ENCODE measurements around the gene ZDHHC14.
A peak's percentile ranks its signal among the peaks of the same experiment; 100 is the strongest.

Gene ZDHHC14

DNA sequence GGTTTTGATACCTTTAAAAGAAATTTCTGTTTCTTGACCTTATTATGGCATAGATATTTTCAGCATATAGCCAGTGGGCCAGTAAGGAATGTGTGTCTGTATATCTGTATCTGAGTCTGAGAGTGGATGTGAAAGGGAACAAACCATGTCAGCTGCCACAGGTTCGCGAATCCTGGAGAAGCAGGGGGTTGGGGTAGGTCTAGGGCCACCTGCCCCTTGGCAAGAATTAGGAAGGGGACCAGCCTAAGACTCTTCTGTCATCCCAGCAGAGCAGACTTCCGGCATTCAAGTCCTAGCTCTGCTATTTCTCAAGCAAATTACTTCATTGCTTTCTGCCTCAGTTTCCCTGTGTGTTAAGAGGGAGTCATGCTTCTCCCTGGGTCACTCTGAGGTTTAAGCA lies 261.7 kb downstream of the ZDHHC14 start:
- Mint-ChIP-seq H3K4me3 (no peak overlapping the region), H3K27me3 (no peaks in the 10 kb centered on the region), H3K27ac (no peak overlapping the region), H3K9me3 (no peaks in the 10 kb centered on the region), H3K36me3 (peaks cover 17% of the 10 kb centered on the region), H3K4me1 (peaks cover 4% of the 10 kb centered on the region)
- DNase-seq (ENCODE audit: low spot score in 2 of 2): no peak
- ATAC-seq (ENCODE audit: low read depth): no peak

DNA sequence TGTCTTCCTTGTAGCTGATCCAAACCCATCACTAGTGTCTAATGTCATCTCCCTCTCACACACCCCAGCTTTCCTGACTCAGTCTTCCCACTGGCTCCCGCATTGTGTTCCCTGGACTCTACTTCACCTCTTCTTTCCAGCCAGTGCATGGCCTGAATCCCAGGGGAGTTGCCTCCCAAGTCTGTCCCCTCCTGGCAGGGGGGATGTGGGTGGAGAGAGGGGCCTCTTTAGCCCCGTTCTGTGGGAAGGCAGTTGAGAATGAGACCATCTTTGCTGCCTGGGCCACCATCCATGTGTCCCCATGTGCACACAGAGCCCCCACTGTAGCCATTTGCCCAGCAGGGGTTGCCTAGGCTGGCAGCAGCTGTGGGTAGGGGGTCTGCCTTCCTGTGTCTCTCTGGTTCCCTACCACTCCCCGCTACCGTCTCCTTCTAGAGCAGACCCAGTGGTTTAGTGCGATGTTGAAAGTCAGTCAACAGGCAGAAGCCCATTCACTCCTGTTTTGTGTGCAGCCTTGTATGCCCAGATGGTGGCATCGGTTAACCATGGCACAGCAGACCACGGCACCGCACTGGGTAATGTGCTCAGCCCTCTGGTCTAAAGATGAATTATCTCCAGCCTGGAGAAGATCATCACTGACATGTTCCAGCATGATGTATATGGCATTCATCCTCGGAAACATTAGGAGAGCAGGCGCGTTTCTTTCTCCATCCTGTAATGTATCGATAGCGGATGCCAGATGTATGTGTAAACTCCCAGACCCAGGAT lies 263.2 kb downstream of the ZDHHC14 start:
- peaks cover 4% of the 10 kb centered on the region for H3K4me1 Mint-ChIP-seq
- ATAC-seq (ENCODE audit: low read depth): no peak
- DNase-seq (ENCODE audit: low spot score in 2 of 2): no peak
- no peaks in the 10 kb centered on the region for H3K27me3 Mint-ChIP-seq
- no peak overlapping the region for H3K4me3 Mint-ChIP-seq
- no peaks in the 10 kb centered on the region for H3K9me3 Mint-ChIP-seq
- no peak overlapping the region for H3K27ac Mint-ChIP-seq
- H3K36me3 Mint-ChIP-seq: peaks cover 14% of the 10 kb centered on the region

DNA sequence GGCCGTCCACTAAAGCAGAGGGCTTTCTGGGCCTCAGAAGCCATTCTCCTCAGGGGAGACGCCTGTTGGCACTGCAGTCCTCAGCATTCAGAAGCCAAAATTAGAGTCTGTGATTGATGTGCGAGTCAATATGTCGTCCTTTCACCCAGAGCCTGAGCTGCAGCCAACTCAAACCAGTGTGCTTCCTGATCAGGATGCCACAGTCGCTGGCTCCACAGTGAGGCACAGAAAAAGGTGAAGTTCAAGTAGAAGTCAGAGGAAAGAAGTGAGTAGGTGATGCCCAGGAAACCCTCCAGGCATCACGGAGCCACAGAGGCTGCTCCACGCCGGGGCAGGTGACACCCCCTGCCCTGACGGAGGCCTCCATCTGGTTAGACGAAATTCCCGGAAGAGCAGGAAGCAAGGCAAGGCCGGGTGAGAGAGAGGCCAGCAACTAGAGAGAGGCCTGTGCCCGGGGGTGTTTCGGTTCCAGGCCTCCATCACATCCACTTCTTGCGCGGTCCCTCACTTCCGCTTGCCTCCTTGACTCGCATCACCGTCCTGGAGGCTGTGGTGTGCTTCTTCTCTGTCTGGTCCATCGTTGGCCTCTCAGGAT lies 264.3 kb downstream of the ZDHHC14 start:
- ATAC-seq (ENCODE audit: low read depth) (no peak), DNase-seq (ENCODE audit: low spot score in 2 of 2) (no peak)
- H3K27me3 Mint-ChIP-seq: no peaks in the 10 kb centered on the region
- H3K27ac Mint-ChIP-seq: no peak overlapping the region
- peaks cover 4% of the 10 kb centered on the region for H3K4me1 Mint-ChIP-seq
- peaks cover 9% of the 10 kb centered on the region for H3K36me3 Mint-ChIP-seq
- H3K4me3 Mint-ChIP-seq: no peak overlapping the region
- H3K9me3 Mint-ChIP-seq: no peaks in the 10 kb centered on the region

DNA sequence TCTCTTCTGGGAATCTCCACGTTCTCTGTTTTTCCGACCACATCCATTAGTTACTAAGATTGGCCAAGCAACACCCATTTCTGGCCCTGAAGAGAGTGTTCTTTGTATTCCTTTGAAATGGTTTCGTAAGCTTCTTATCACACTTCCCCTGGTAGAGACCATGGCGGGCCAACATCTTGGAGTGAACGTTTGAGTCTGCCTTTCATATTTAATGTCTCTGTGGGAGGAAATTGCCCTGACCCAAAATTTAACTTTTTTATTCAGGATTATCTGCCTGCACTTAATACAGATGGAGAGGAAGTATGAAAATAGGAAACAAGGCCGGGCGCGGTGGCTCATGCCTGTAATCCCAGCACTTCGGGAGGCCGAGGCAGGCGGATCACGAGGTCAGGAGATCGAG lies 265.0 kb downstream of the ZDHHC14 start:
- H3K9me3 Mint-ChIP-seq: no peaks in the 10 kb centered on the region
- peaks cover 4% of the 10 kb centered on the region for H3K4me1 Mint-ChIP-seq
- no peak overlapping the region for H3K27ac Mint-ChIP-seq
- peaks cover 9% of the 10 kb centered on the region for H3K36me3 Mint-ChIP-seq
- ATAC-seq (ENCODE audit: low read depth) (no peak), DNase-seq (ENCODE audit: low spot score in 2 of 2) (no peak)
- H3K4me3 Mint-ChIP-seq: no peak overlapping the region
- H3K27me3 Mint-ChIP-seq: no peaks in the 10 kb centered on the region

DNA sequence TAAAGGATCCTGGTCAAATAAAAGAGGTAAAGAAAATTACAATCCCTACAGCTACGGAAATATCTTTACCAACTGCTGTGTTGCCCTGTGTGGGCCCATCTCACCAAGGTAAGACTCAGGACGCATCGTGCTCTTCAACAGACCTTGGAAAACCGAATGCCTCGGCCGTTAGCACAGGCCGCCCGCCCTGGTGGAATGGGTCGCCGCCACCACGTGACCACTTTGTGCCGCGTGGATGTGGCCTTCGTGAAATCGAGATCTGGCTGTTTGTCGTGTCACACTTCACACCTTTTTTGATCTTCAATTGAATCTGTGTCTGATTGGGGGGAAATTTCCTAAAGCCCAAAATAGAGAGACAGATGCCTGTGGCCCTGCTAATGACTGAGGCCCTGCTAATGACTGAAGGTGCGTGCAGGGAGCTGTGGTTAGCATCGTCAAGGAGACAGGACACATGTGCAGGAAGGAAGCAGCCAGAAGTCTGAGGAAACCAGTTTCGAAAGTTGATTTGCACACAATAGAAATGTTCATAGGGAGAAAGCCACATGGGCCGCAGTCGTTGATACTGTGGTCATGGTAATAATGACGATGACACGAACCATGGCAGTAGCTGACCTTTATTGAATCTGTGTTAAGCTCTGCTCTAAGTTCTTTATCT lies 266.4 kb downstream of the ZDHHC14 start:
- no peak for ATAC-seq (ENCODE audit: low read depth)
- no peaks in the 10 kb centered on the region for H3K9me3 Mint-ChIP-seq
- no peak for DNase-seq (ENCODE audit: low spot score in 2 of 2)
- H3K27me3 Mint-ChIP-seq: no peaks in the 10 kb centered on the region
- H3K27ac Mint-ChIP-seq: no peak overlapping the region
- H3K4me3 Mint-ChIP-seq: no peak overlapping the region
- H3K4me1 Mint-ChIP-seq: peaks cover 4% of the 10 kb centered on the region
- peaks cover 14% of the 10 kb centered on the region for H3K36me3 Mint-ChIP-seq

DNA sequence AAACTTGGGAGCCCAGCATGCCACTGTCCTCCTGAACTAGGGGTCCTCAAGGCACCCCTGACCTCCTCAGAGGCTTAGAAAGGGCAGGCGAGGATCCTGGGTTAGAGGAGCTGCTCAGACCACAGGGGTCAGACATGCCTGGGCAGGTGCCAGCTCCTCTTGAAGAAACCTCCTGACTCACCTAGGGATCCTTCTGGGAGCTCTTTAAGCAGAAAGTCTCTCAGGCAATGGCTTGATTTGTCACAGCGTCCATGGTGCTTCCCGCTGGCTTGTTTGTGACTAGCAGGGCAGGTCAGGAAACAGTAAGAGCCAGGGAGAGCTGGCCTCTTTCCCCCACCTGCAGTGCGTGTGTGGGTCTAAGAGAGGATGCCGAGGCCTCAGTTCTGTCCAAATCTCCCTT lies 267.6 kb downstream of the ZDHHC14 start:
- H3K4me3 Mint-ChIP-seq: no peak overlapping the region
- H3K4me1 Mint-ChIP-seq: peaks cover 6% of the 10 kb centered on the region
- H3K27me3 Mint-ChIP-seq: no peaks in the 10 kb centered on the region
- H3K36me3 Mint-ChIP-seq: peaks cover 21% of the 10 kb centered on the region
- H3K9me3 Mint-ChIP-seq: no peaks in the 10 kb centered on the region
- no peak overlapping the region for H3K27ac Mint-ChIP-seq
- ATAC-seq (ENCODE audit: low read depth) (no peak), DNase-seq (ENCODE audit: low spot score in 2 of 2) (no peak)

DNA sequence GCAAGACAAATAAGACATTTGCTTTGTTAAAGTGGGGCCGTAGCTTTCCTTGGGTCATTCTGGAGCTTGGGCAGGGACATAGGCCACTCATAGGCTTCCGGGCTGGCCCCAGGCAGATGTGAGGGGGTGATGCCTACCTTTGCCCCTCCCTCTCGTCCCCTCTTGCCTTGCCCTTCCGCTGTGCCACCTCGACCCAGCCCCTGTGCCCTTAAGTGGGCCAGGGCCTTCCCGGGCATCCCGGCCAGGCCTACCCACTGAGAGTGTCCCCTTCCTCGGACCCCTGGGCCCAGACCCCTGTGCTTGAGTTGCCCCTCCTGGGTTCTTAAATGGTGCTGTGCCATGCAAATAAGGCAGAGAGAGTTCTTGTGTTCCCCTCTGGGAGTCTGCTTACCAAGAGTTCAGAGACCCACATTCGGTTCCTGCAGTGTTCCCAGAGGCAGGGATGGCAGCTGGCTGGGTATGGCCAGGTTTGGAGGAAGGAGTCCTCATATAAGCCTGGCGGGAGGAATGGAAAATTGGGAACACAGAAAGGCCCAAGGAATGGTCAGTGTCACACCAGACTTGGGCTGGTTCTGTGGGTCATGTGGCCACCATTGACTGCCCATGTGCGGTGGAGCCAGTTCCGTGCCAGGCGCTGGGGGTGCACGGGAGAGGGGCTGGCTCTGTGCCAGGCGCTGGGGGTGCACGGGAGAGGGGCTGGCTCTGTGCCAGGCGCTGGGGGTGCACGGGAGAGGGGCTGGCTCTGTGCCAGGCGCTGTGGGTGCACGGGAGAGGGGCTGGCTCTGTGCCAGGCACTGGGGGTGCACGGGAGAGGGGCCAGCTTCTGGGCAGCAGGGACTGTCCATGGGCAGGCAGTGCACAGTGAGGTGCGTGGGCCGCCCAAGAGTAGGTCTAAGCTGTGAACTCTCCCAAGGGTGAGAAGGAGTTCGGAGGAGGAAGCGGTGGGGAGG lies 268.6 kb downstream of the ZDHHC14 start:
- DNase-seq (ENCODE audit: low spot score in 2 of 2) (no peak), ATAC-seq (ENCODE audit: low read depth) (no peak)
- peaks cover 26% of the 10 kb centered on the region for H3K36me3 Mint-ChIP-seq
- H3K27me3 Mint-ChIP-seq: no peaks in the 10 kb centered on the region
- no peaks in the 10 kb centered on the region for H3K9me3 Mint-ChIP-seq
- H3K4me1 Mint-ChIP-seq: peaks cover 2% of the 10 kb centered on the region
- H3K4me3 Mint-ChIP-seq: no peak overlapping the region
- no peak overlapping the region for H3K27ac Mint-ChIP-seq

DNA sequence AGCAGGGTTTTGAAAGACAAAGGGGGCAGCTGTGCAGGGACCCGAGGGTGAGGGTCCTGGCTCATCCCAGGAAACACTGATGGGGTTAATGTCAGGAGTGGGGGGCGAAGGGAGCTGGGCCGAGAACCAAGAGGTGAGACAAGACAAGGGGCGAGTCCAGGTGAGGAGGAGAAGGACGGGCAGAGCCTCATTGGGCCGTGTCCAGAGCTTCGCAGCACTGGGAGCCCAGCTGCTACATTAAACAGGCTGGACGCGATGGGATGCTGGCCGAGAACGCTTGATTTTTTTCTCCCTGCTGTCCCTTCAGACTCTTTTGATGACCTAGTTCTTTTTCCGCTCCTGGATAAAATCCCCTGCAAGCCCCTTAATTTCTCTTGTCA lies 269.3 kb downstream of the ZDHHC14 start:
- H3K9me3 Mint-ChIP-seq: no peaks in the 10 kb centered on the region
- no peak overlapping the region for H3K27ac Mint-ChIP-seq
- peaks cover 2% of the 10 kb centered on the region for H3K4me1 Mint-ChIP-seq
- no peaks in the 10 kb centered on the region for H3K27me3 Mint-ChIP-seq
- ATAC-seq (ENCODE audit: low read depth) (no peak), DNase-seq (ENCODE audit: low spot score in 2 of 2) (no peak)
- peaks cover 28% of the 10 kb centered on the region for H3K36me3 Mint-ChIP-seq
- no peak overlapping the region for H3K4me3 Mint-ChIP-seq

DNA sequence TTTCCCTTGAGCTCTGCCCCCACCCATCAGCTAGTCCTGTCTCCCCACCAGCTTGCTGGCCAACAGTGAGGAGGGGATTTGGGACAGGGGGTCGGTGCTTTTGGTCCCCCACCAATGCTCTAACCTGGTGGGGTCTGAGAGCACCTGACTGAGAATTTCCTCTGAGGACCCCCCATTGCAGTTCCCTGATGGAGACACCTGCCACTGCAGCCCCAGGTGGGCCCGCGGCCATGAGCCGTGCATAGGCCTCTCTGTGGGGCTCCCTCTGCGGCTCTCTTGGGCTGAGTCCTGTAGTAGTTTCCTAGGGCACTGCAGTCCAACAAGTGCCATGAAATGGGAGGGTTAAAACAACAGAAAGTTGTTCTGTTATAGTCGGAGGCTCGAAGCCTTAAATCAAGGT lies 269.8 kb downstream of the ZDHHC14 start:
- ATAC-seq (ENCODE audit: low read depth) (no peak), DNase-seq (ENCODE audit: low spot score in 2 of 2) (no peak)

DNA sequence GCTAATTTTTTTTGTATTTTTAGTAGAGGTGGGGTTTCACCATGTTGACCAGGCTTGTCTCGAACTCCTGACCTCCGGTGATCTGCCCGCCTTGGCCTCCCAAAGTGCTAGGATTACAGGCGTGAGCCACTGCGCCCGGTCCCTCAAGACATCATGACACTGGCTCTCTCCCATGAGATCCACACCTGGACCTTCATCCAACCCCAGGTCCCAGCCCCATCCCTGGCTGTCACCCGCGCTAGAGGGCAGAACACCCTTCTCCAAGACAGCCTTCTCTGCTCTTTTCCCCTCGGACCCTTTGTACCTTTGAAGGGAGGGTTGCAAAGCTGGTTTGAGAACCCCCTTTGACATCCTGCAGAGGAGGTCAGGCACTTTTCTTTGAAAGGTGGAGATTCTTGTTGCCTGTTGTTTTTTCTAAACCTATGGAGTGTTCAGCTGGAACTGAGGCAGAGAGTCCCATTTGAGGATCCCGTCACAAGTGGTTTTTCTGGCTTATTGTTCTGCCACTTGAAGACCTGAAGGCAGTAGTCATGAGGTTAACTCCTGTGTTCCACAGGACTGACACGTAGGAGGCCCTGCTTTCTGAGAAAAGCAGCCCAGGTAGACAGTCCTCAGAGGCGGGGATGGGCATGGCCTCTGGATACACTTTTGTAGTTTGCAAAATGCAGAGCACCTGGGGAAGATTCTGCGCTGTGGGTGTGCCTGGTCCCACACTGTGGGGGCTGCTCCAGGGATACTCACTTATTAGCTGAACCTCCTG lies 270.9 kb downstream of the ZDHHC14 start:
- DNase-seq (ENCODE audit: low spot score in 2 of 2) (no peak), ATAC-seq (ENCODE audit: low read depth) (no peak)
- Mint-ChIP-seq H3K9me3 (no peaks in the 10 kb centered on the region), H3K4me1 (peaks cover 2% of the 10 kb centered on the region), H3K27me3 (no peaks in the 10 kb centered on the region), H3K36me3 (peaks cover 35% of the 10 kb centered on the region), H3K4me3 (no peak overlapping the region), H3K27ac (no peak overlapping the region)

More for the DNA sequence above, 269.8 kb downstream of the ZDHHC14 start:
- peaks cover 28% of the 10 kb centered on the region for H3K36me3 Mint-ChIP-seq
- H3K4me1 Mint-ChIP-seq: peaks cover 2% of the 10 kb centered on the region
- no peaks in the 10 kb centered on the region for H3K9me3 Mint-ChIP-seq
- H3K4me3 Mint-ChIP-seq: no peak overlapping the region
- no peaks in the 10 kb centered on the region for H3K27me3 Mint-ChIP-seq
- H3K27ac Mint-ChIP-seq: no peak overlapping the region

DNA sequence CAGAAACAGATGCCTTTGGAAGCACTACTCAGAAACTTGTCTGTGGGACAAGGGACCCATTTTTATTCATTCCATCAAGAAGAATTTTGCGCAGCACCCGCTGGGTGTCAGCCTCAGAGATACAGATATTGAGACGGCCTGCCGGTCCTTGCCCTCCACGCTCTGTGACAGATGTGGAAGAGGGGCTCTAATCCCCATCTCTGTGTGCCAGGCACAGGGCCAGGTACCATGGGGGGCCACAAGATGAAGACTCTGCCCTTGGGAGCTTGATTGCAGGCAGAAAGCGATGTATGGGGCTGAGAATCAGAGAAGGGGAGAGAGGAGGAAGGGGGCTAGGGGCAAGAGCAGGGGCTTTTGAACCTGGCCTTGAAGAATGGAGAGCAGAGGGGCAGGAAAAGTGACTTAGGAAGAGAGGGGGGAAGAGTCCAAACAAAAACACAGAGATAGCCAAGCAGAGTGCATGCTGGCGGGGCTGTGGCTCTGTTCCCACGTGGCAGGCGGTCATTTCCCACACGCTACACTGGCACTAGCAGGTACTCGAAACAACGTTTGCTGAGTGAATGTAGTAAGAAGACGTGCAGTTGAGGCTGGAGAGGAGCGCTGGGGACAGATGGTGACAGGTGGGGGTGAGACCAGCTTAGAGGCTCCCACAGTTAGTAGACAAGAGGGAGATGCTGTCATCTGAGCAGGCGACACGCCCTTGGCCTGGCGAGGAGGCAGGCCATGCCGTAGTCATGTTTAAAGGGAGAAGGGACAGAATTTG lies 271.8 kb downstream of the ZDHHC14 start:
- H3K9me3 Mint-ChIP-seq: no peaks in the 10 kb centered on the region
- peaks cover 33% of the 10 kb centered on the region for H3K36me3 Mint-ChIP-seq
- no peak overlapping the region for H3K27ac Mint-ChIP-seq
- peaks cover 2% of the 10 kb centered on the region for H3K4me1 Mint-ChIP-seq
- no peaks in the 10 kb centered on the region for H3K27me3 Mint-ChIP-seq
- H3K4me3 Mint-ChIP-seq: no peak overlapping the region
- ATAC-seq (ENCODE audit: low read depth): no peak
- no peak for DNase-seq (ENCODE audit: low spot score in 2 of 2)

DNA sequence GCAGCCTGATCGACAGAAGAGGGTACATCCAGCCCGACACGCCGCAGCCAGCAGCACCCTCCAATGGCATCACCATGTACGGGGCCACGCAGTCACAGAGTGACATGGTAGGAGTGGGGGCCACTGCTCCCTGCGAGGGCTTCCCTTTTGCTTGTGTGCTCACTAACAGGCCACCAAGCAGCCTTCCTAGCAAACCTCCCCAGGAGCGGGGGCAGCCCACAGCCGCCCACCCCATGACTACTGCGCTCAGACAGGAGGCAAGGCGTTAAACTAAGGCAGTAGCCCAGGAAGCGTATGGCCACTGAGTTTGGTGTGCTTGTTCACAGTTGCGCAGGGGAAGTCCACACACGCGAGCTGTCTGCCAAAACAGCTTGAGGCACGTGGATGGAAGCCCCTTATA lies 272.5 kb downstream of the ZDHHC14 start:
- no peak overlapping the region for H3K4me3 Mint-ChIP-seq
- H3K27me3 Mint-ChIP-seq: no peaks in the 10 kb centered on the region
- H3K4me1 Mint-ChIP-seq: peaks cover 2% of the 10 kb centered on the region
- H3K9me3 Mint-ChIP-seq: no peaks in the 10 kb centered on the region
- no peak for ATAC-seq (ENCODE audit: low read depth)
- peaks cover 34% of the 10 kb centered on the region for H3K36me3 Mint-ChIP-seq
- no peak overlapping the region for H3K27ac Mint-ChIP-seq
- DNase-seq (ENCODE audit: low spot score in 2 of 2): no peak

DNA sequence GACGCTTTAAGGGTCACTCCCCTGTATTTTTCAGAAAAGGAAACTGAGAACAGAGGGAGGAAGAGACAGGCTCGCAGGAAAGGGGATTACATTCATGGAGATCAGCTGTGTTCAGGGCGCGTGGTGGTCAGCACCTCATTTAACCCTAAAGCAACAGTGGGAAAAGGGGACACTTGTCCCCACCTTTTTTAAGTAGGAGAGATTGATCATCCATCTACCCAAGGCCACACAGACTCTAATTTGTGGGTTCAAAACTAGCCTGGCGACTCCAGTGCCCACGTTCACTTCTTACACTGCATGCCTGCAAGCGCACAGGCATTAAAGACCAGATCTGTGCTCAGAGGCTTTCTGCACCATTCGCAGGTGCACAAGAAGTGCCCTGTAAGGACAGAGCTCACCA lies 274.1 kb downstream of the ZDHHC14 start:
- Mint-ChIP-seq H3K9me3 (no peaks in the 10 kb centered on the region), H3K4me3 (no peak overlapping the region), H3K27ac (peak overlapping the region; percentile 20), H3K36me3 (peaks cover 45% of the 10 kb centered on the region), H3K27me3 (no peaks in the 10 kb centered on the region), H3K4me1 (peaks cover 2% of the 10 kb centered on the region)
- no peak for ATAC-seq (ENCODE audit: low read depth)
- DNase-seq (ENCODE audit: low spot score in 2 of 2): no peak
